HepG2 (cell line): ENCODE results near the gene CSNK1A1. TPM values are rescaled to one million over a fixed set of nuclear protein-coding genes. Genes with fewer than 3 reads are reported as not detected.
A peak's percentile ranks its signal among the peaks of the same experiment; 100 is the strongest.

Experiments
- ATAC-seq: fragments of 200-7000 bp; cut with Tn5 transposase; 3 replicates; pipeline ENCODE4 v1.9.1; 2020; ENCODE audit warnings: mild to moderate bottlenecking, moderate library complexity
- BruUV-seq: library from RNA; stranded (reverse); fragments of 400-500 nt; replicated peaks from 2 replicates; lab custom pipeline; 2021; lab: Mats Ljungman, UMichigan
- CTCF ChIA-PET: fragments of 300-600 bp; formaldehyde crosslinking; extraction: SDS; loops from one replicate; lab custom pipeline; 2021; ENCODE audit warnings: low total read pairs, inconsistent platforms, low intra/inter-chr PET ratio; lab: Yijun Ruan, JAX
- POLR2A ChIA-PET: fragments of 350-600 bp; sonication (Branson Sonifier 250); formaldehyde crosslinking; loops from one replicate; lab custom pipeline; 2020; ENCODE audit warnings: antibody characterized with exemption, inconsistent platforms; lab: Yijun Ruan, JAX
- DNase-seq: peaks from one replicate; pipeline ENCODE4 v3.0.0-alpha.2; 2015; ENCODE audit warnings: low spot score
- FAIRE-seq: peaks from 3 replicates; lab custom pipeline; 2011; peaks lifted over from hg19 to GRCh38; lab: Jason Lieb, UNC
- H2AFZ ChIP-seq: one replicate; pipeline ENCODE4 v1.6.1; 2011; ENCODE audit warnings: low read length, inconsistent platforms
- H3K27ac ChIP-seq: fragments of 300-600 bp; 3 replicates; pipeline ENCODE4 v1.8.0; 2011; ENCODE audit warnings: mixed run types, mild to moderate bottlenecking, mixed read lengths, low read length, inconsistent platforms; ENCODE audit not compliant: insufficient read depth; ENCODE audit errors: extremely low read length
- H3K27me3 ChIP-seq, 2 experiments: fragments of 200-600 bp in 1 of 2; 2 replicates in 1 of 2; 3 replicates in 1 of 2; pipeline versions ENCODE4 v1.6.0 to v1.8.0; 2011; ENCODE audit warnings: low read length in 2 of 2, mild to moderate bottlenecking in 2 of 2, moderate library complexity in 2 of 2, inconsistent platforms in 1 of 2; ENCODE audit not compliant: insufficient read depth in 2 of 2, control insufficient read depth in 1 of 2
- H3K36me3 ChIP-seq, 2 experiments: fragments of 200-600 bp in 1 of 2; replicated peaks in 1 of 2; 2 replicates in 1 of 2; 3 replicates in 1 of 2; pipeline versions ENCODE4 v1.5.1 to v1.8.0; 2011; ENCODE audit warnings: low read length in 2 of 2, inconsistent platforms in 1 of 2; ENCODE audit not compliant: insufficient read depth in 2 of 2, control insufficient read depth in 1 of 2
- H3K4me1 ChIP-seq: 2 replicates; pipeline ENCODE4 v1.5.1; 2012; ENCODE audit warnings: low read length, inconsistent platforms; ENCODE audit not compliant: insufficient read depth
- H3K4me2 ChIP-seq: 2 replicates; pipeline ENCODE4 v1.6.0; 2011; ENCODE audit warnings: low read depth, low read length, inconsistent platforms
- H3K4me3 ChIP-seq, 3 experiments: fragments of 200-600 bp in 1 of 3; sonication (generic), shearing (Covaris generic) in 1 of 3; replicated peaks in 1 of 3; 2 replicates each; pipeline ENCODE4 v1.5.1; 2011 to 2016; ENCODE audit warnings: low read length in 3 of 3, inconsistent platforms in 2 of 3, low read depth in 2 of 3, mild to moderate bottlenecking in 2 of 3, control low read depth in 1 of 3, mixed read lengths in 1 of 3; ENCODE audit not compliant: insufficient read depth in 1 of 3
- H3K79me2 ChIP-seq: one replicate; pipeline ENCODE4 v1.6.1; 2011; ENCODE audit warnings: low read length, inconsistent platforms; ENCODE audit not compliant: insufficient read depth
- H3K9ac ChIP-seq: 2 replicates; pipeline ENCODE4 v1.6.0; 2011; ENCODE audit warnings: mild to moderate bottlenecking, low read depth, low read length, inconsistent platforms; ENCODE audit not compliant: insufficient read depth
- H3K9me3 ChIP-seq: 2 replicates; pipeline ENCODE4 v1.5.1; 2012; ENCODE audit warnings: mild to moderate bottlenecking, low read length
- H4K20me1 ChIP-seq: 2 replicates; pipeline ENCODE4 v1.6.0; 2011; ENCODE audit warnings: inconsistent platforms, mild to moderate bottlenecking, low read length, moderate library complexity; ENCODE audit not compliant: insufficient read depth
- BCL6 ChIP-seq: IDR thresholded peaks from 2 replicates; pipeline ENCODE4 v1.6.1; 2016; ENCODE audit warnings: missing genetic modification reagents, missing compliant biosample characterization
- CBX1 ChIP-seq: IDR thresholded peaks from one replicate; pipeline ENCODE4 v1.6.1; 2016; ENCODE audit warnings: antibody characterized with exemption, low read depth
- DR1 ChIP-seq: sonication (generic); formaldehyde crosslinking; IDR thresholded peaks from 2 replicates; pipeline ENCODE4 v1.8.0; 2021; ENCODE audit warnings: mild to moderate bottlenecking, missing genetic modification reagents, inconsistent platforms
- PHF20 ChIP-seq: sonication (generic); formaldehyde crosslinking; IDR thresholded peaks from 2 replicates; pipeline ENCODE4 v1.5.0; 2020; ENCODE audit warnings: mild to moderate bottlenecking, missing genetic modification reagents
- RNF219 ChIP-seq: sonication (generic); formaldehyde crosslinking; IDR thresholded peaks from 2 replicates; pipeline ENCODE4 v1.5.0; 2020; ENCODE audit warnings: mild to moderate bottlenecking, missing genetic modification reagents
- SAP130 ChIP-seq: IDR thresholded peaks from 2 replicates; pipeline ENCODE4 v1.6.1; 2016; ENCODE audit warnings: low read depth
- TARDBP ChIP-seq: sonication (generic); formaldehyde crosslinking; IDR thresholded peaks from 2 replicates; pipeline ENCODE4 v1.8.0; 2022; ENCODE audit warnings: mild to moderate bottlenecking, missing genetic modification reagents
- U2AF1 ChIP-seq: fragments of 200-400 bp; formaldehyde crosslinking; optimal IDR thresholded peaks from 2 replicates; pipeline ENCODE3; 2017; ENCODE audit warnings: mild to moderate bottlenecking, low read depth, low read length
- ZFP37 ChIP-seq: sonication (generic); formaldehyde crosslinking; IDR thresholded peaks from 2 replicates; pipeline ENCODE4 v1.4.0; 2020; ENCODE audit warnings: missing genetic modification reagents, borderline replicate concordance
- ZNF142 ChIP-seq: sonication (generic); formaldehyde crosslinking; IDR thresholded peaks from 2 replicates; pipeline ENCODE4 v1.4.0; 2020; ENCODE audit warnings: missing genetic modification reagents
- ZNF546 ChIP-seq: sonication (generic); formaldehyde crosslinking; conservative IDR thresholded peaks from 2 replicates; pipeline ENCODE4 v1.8.1; 2023; ENCODE audit warnings: mild to moderate bottlenecking, missing genetic modification reagents
- ZNF558 ChIP-seq: sonication (generic); formaldehyde crosslinking; IDR thresholded peaks from 2 replicates; pipeline ENCODE4 v1.9.0; 2022; ENCODE audit warnings: mild to moderate bottlenecking, missing genetic modification reagents, borderline replicate concordance
- ZNF589 ChIP-seq: sonication (generic); formaldehyde crosslinking; conservative IDR thresholded peaks from 2 replicates; pipeline ENCODE4 v1.8.0; 2022; ENCODE audit warnings: mild to moderate bottlenecking, moderate library complexity, missing genetic modification reagents
- ZNF614 ChIP-seq: IDR thresholded peaks from 2 replicates; pipeline ENCODE4 v1.6.1; 2018; ENCODE audit warnings: missing biosample characterization, missing genetic modification reagents, inconsistent platforms, borderline replicate concordance
- ZNF674 ChIP-seq: sonication (generic); formaldehyde crosslinking; IDR thresholded peaks from 2 replicates; pipeline ENCODE4 v1.5.0; 2020; ENCODE audit warnings: low read depth, mild to moderate bottlenecking, missing genetic modification reagents
- ZSCAN20 ChIP-seq: sonication (generic); formaldehyde crosslinking; IDR thresholded peaks from 2 replicates; pipeline ENCODE4 v1.4.0; 2020; ENCODE audit warnings: missing genetic modification reagents, mild to moderate bottlenecking, borderline replicate concordance
- WGBS: methylation state at CpG from one replicate; pipeline ENCODE4 v1.1.6; 2017; ENCODE audit warnings: low lambda C conversion rate; 5-methylcytosine and 5-hydroxymethylcytosine counted together
- in situ Hi-C: cut with HindIII; loops from 2 replicates; pipeline ENCODE4 v1.10.0; 2017; ENCODE audit warnings: low pct_unique_long_range_greater_than_20kb; ENCODE audit not compliant: extremely low pct_ligation_motif_present
- intact Hi-C: fragments of 100-400 bp; cut with micrococcal nuclease; formaldehyde crosslinking; loops from one replicate; pipeline ENCODE4 v1.10.0; 2022; ENCODE audit not compliant: unreplicated experiment
- polyA plus RNA-seq, 8 experiments: library from polyadenylated mRNA; depleted of rRNA in 3 of 8; stranded (reverse) in 7 of 8; unstranded in 1 of 8; fragments of >200 nt; fragmentation: Illumina TruSeq in 4 of 8; extraction: Trizol in 4 of 8; gene quantifications; 2 replicates each; pipeline versions ENCODE4 v1.2.1 to v1.2.3, GENCODE V29; 2011 to 2016; ENCODE audit warnings: low read depth in 4 of 8, missing spikeins in 1 of 8, mixed read lengths in 1 of 8; ENCODE audit not compliant: insufficient read depth in 1 of 8
- total RNA-seq, 5 experiments: library from RNA; depleted of rRNA; stranded (reverse); fragments of >200 nt; fragmentation: Illumina TruSeq; extraction: Trizol; gene quantifications; 2 replicates each; pipeline ENCODE4 v1.2.3, GENCODE V29; 2016; ENCODE audit warnings: low read depth in 1 of 5

Gene CSNK1A1
- total and polyA plus RNA-seq, 2 of the 13 experiments (the other 11 are each of a cell fraction or from before 2014, with no cell fraction given), result 89.0 to 149 TPM

- H3K4me2 ChIP-seq, result peak overlapping the region; percentile 85
- H3K79me2 ChIP-seq, result peaks cover 56% of the 10 kb centered on the region
- POLR2A ChIA-PET, result interaction anchor here (0.7 to 2.1 kb wide), 29 partner anchors 8 to 476 kb away, joined by 3 to 19 read pairs (median 6); partner anchors contain the start of genes GRPEL2 and PCYOX1L
- peak overlapping the region; percentile 95 to 99 (median 98) for H3K4me3 ChIP-seq
- DNase-seq, result no peak
- peaks cover 5 to 13% of the 10 kb centered on the region in 2 experiments for H3K36me3 ChIP-seq
- H2AFZ ChIP-seq, result no peak overlapping the region
- FAIRE-seq, result no peak
- peak overlapping the region; percentile 98 for H3K9ac ChIP-seq
- ATAC-seq, result peak; percentile 2; the same call in 1 of the 3 replicates
- intact Hi-C loops (loop anchor here (2.0 to 5.0 kb wide), 2 partner anchors 53 to 108 kb away; no protein-coding TSS in a partner anchor), in situ Hi-C loops (loop anchor here (5.0 to 25.0 kb wide), 2 partner anchors 98 to 413 kb away; partner anchors contain the start of gene ABLIM3)
- no peaks in the 10 kb centered on the region for H3K9me3 ChIP-seq
- peaks cover 11% of the 10 kb centered on the region for H4K20me1 ChIP-seq
- CTCF ChIA-PET, result interaction anchor here (1.3 kb wide), 1 partner anchor 108 kb away, joined by 4 read pairs; no protein-coding TSS in a partner anchor
- peaks cover 43% of the 10 kb centered on the region for H3K4me1 ChIP-seq
- no peaks in the 10 kb centered on the region; a peak in 1 of 5 replicates for H3K27me3 ChIP-seq
- 0% methylated on average over 14 of the region's 40 CpGs for WGBS
- H3K27ac ChIP-seq, result peak overlapping the region; percentile 97
- BruUV-seq, result TSS peak; percentile 56
- no peak for TF ChIP-seq ZNF558 (CRISPR knock-in tag)
- TF ChIP-seq ZNF589, result 0 out of 2 replicates have a peak, but pooled peaks have one; percentile 47
- no peak for TF ChIP-seq BCL6
- TF ChIP-seq RNF219 (CRISPR knock-in tag), result 0 out of 2 replicates have a peak, but pooled peaks have one; percentile 90
- TF ChIP-seq PHF20 (CRISPR knock-in tag), result no peak
- TF ChIP-seq ZNF546, result no peak
- no peak for TF ChIP-seq DR1
- no peak for TF ChIP-seq U2AF1
- TF ChIP-seq CBX1, result no peak
- TF ChIP-seq ZNF614 (CRISPR knock-in tag), result no peak
- 0 out of 2 replicates have a peak, but pooled peaks have one; percentile 14 for TF ChIP-seq ZNF142 (CRISPR knock-in tag)
- TF ChIP-seq ZFP37 (CRISPR knock-in tag), result no peak
- no peak for TF ChIP-seq ZNF674 (CRISPR knock-in tag)
- TF ChIP-seq TARDBP (CRISPR knock-in tag), result no peak
- TF ChIP-seq ZSCAN20 (CRISPR knock-in tag), result no peak
- no peak for TF ChIP-seq SAP130 (CRISPR knock-in tag)
These were observed 529 bp downstream of the CSNK1A1 start for GRCh38 chr5:149550594-149551226.
